ENCODE data around the gene NUBPL.
"Not testable (repeated sequence)": the region's sequence is repeated elsewhere in the genome, so short reads cannot be mapped to it uniquely, and the experiment has no call there.

NUBPL gene

DNA sequence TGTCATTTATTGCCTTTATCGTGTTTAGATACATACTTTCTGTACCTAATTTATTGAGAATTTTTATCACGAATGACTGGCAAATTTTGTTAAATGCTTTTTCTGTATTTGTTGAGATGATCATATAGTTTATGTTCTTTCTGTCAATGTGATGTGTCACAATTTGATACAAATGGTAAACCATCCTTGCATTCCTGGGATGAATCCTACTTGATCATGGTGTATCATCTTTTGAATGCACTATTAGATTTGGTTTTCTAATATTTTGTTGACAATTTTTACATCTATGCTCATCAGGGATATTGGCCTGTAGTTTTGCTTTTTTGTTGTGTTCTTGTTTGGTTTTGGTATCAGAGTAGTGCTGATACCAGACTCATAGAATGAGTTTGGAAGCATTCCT, 185.1 kb downstream of the NUBPL start:
- H3K27me3 ChIP-seq (ENCODE audit: control insufficient read depth, insufficient read depth, low read length), result no peaks in the 10 kb centered on the region
- H3K4me2 ChIP-seq (ENCODE audit: low read length), result no peak overlapping the region
- no peak overlapping the region for H3K4me3 ChIP-seq (ENCODE audit: low read depth, low read length)
- H3K9me3 ChIP-seq (ENCODE audit: control insufficient read depth, low read length), result no peaks in the 10 kb centered on the region
- H3K36me3 ChIP-seq (ENCODE audit: control insufficient read depth, insufficient read depth, low read length), result no peaks in the 10 kb centered on the region
- H3K4me1 ChIP-seq, result no peaks in the 10 kb centered on the region
- H3K79me2 ChIP-seq, result peaks cover 4% of the 10 kb centered on the region
- TF ChIP-seq, protein P1, sequence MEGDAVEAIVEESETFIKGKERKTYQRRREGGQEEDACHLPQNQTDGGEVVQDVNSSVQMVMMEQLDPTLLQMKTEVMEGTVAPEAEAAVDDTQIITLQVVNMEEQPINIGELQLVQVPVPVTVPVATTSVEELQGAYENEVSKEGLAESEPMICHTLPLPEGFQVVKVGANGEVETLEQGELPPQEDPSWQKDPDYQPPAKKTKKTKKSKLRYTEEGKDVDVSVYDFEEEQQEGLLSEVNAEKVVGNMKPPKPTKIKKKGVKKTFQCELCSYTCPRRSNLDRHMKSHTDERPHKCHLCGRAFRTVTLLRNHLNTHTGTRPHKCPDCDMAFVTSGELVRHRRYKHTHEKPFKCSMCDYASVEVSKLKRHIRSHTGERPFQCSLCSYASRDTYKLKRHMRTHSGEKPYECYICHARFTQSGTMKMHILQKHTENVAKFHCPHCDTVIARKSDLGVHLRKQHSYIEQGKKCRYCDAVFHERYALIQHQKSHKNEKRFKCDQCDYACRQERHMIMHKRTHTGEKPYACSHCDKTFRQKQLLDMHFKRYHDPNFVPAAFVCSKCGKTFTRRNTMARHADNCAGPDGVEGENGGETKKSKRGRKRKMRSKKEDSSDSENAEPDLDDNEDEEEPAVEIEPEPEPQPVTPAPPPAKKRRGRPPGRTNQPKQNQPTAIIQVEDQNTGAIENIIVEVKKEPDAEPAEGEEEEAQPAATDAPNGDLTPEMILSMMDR (IDR thresholded peaks at IDR 0.05), result no peak
- H3K27ac ChIP-seq, result no peak overlapping the region
- H2AFZ ChIP-seq, result no peak overlapping the region
- H3K9ac ChIP-seq, result no peak overlapping the region

DNA sequence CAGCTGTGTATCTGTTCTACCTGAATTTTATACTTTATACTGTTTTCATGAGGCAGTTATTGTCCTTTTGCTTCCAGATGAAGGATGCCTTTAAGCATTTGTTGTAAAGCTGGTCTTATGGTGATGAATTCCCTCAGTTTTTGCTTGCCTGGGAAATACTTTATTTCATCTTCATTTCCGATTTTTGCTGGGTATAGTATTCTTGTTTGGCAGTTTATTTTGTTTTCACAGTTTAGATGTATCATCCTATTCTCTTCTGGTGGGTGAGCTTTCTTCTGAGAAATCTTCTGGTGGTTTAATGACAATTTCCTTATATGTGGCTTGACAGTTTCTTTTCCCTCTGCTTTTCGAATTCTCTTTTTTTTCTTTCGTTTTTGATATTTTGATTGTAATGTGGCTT, 188.1 kb downstream of the NUBPL start:
- TF ChIP-seq, protein P1 (IDR thresholded peaks at IDR 0.05), result no peak

DNA sequence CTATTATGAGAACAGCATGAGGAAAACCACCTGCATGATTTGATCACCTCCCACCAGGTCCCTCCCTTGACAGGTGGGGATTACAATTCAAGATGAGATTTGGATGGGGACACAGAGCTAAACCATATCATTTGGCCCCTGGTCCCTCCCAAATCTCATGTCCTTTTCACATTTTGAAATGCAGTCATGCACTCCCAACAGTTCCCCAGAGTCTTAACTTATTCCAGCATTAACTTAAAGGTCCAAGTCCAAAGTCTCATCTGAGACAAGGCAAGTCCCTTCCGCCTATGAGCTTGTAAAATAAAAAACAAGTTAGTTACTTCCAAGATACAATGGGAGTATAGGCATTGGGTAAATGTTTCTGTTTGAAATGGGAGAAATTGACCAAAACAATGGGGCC, 189.8 kb downstream of the NUBPL start:
- H3K36me3 ChIP-seq (ENCODE audit: control insufficient read depth, insufficient read depth, low read length); H2AFZ ChIP-seq; H3K4me1 ChIP-seq; H3K4me2 ChIP-seq (ENCODE audit: low read length); H3K9ac ChIP-seq; H3K79me2 ChIP-seq; H3K27ac ChIP-seq; H3K4me3 ChIP-seq (ENCODE audit: low read depth, low read length); H3K27me3 ChIP-seq (ENCODE audit: control insufficient read depth, insufficient read depth, low read length); H3K9me3 ChIP-seq (ENCODE audit: control insufficient read depth, low read length): not testable (repeated sequence)

More for the DNA sequence above, 188.1 kb downstream of the NUBPL start:
- no peak overlapping the region for H3K27ac ChIP-seq
- no peaks in the 10 kb centered on the region for H3K9me3 ChIP-seq (ENCODE audit: control insufficient read depth, low read length)
- H3K4me3 ChIP-seq (ENCODE audit: low read depth, low read length), result no peak overlapping the region
- no peak overlapping the region for H3K4me2 ChIP-seq (ENCODE audit: low read length)
- no peaks in the 10 kb centered on the region for H3K36me3 ChIP-seq (ENCODE audit: control insufficient read depth, insufficient read depth, low read length)
- H3K4me1 ChIP-seq, result no peaks in the 10 kb centered on the region
- H2AFZ ChIP-seq, result no peak overlapping the region
- no peaks in the 10 kb centered on the region for H3K27me3 ChIP-seq (ENCODE audit: control insufficient read depth, insufficient read depth, low read length)
- peaks cover 4% of the 10 kb centered on the region for H3K79me2 ChIP-seq
- H3K9ac ChIP-seq, result no peak overlapping the region

DNA sequence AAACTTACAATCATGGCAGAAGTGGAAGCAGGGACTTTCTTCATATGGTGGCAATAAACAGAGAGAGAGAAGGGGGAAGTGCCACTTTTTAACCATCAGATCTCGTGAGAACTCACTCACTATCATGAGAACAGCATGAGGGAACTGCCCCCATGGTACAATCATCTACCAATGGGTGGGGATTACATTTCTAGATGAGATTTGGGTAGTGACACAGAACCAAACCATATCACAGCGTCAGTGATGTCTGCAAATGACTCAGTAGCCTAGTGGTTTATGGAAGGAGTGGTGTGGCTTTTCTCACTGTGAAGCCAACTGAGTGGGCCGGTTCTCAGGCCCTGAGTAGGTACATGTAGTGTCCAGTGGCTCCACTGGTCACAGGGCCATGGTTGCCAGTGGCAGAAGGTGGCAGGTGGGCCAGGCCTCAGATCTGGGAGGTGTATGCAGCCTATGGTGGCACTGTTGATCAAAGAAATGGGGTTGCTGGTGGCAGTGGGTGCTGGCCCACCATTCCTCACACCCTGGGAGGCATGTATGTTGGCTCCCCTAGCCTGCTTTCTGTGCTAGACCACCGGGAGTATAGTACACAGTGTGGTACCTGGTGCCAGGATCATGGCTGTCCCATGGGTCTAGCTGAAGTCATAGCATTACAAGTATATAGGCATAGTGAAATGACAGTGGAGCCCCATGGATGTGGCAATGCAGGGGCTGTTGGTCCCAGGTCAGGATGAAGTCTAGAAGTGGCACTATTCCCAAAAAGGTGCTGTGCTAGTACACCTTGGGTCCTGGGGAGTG, 191.9 kb downstream of the NUBPL start:
- Histone ChIP-seq H2AFZ (no peak overlapping the region), H3K27me3 (ENCODE audit: control insufficient read depth, insufficient read depth, low read length) (no peaks in the 10 kb centered on the region), H3K9ac (no peak overlapping the region), H3K36me3 (ENCODE audit: control insufficient read depth, insufficient read depth, low read length) (no peaks in the 10 kb centered on the region), H3K9me3 (ENCODE audit: control insufficient read depth, low read length) (no peaks in the 10 kb centered on the region), H3K4me1 (no peaks in the 10 kb centered on the region), H3K79me2 (peaks cover 4% of the 10 kb centered on the region), H3K4me2 (ENCODE audit: low read length) (no peak overlapping the region), H3K27ac (no peak overlapping the region), H3K4me3 (ENCODE audit: low read depth, low read length) (no peak overlapping the region)
- TF ChIP-seq, protein P1 (IDR thresholded peaks at IDR 0.05), result no peak

DNA sequence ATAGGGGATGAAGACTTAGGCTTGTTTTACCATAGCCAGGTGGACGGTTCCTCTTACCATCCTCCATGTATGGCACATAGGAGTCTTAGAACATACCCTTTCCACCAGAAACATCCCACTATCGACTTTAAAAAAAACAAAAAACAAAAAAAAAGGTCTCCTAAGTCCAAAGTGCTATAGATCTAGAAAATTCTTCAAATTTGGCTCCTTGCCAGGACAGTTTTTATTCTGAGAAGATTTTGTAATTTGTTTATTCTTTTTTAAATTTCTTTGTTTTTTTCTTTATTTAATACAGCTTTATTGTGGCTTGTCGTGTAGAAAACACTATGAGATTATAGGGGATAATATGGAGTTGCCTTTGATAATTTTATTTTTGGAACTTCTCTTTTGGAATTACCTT, 197.7 kb downstream of the NUBPL start:
- H3K27me3 ChIP-seq (ENCODE audit: control insufficient read depth, insufficient read depth, low read length), result no peaks in the 10 kb centered on the region
- H3K4me2 ChIP-seq (ENCODE audit: low read length), result no peak overlapping the region

More for the DNA sequence above, 197.7 kb downstream of the NUBPL start:
- H3K27ac ChIP-seq, result no peak overlapping the region
- H3K9ac ChIP-seq, result no peak overlapping the region
- H3K4me1 ChIP-seq, result no peaks in the 10 kb centered on the region
- no peak overlapping the region for H3K4me3 ChIP-seq (ENCODE audit: low read depth, low read length)
- no peaks in the 10 kb centered on the region for H3K79me2 ChIP-seq
- H3K36me3 ChIP-seq (ENCODE audit: control insufficient read depth, insufficient read depth, low read length), result no peaks in the 10 kb centered on the region
- H2AFZ ChIP-seq, result no peak overlapping the region
- no peaks in the 10 kb centered on the region for H3K9me3 ChIP-seq (ENCODE audit: control insufficient read depth, low read length)
- TF ChIP-seq, protein P1 (IDR thresholded peaks at IDR 0.05), result no peak
